Stimulated activated naive CD8-positive, alpha-beta T cell treated with anti-CD3 and anti-CD28 coated beads, Interleukin-15, Interleukin-2, amounts not matched to agents 100 U/mL and 50 U/mL, for 24 hours (primary cell): ENCODE measurements around the gene TMEM63A.
A peak's percentile ranks its signal among the peaks of the same experiment; 100 is the strongest.
"Not testable (repeated sequence)": the region's sequence is repeated elsewhere in the genome, so short reads cannot be mapped to it uniquely, and the experiment has no call there.

ENCODE experiments used
- ATAC-seq: fragments of 150-1000 bp; cut with Tn5 transposase; one replicate; pipeline ENCODE4 v1.10.0; 2021
- DNase-seq: peaks from one replicate; pipeline ENCODE4 v3.0.0; 2021

TMEM63A gene

DNA sequence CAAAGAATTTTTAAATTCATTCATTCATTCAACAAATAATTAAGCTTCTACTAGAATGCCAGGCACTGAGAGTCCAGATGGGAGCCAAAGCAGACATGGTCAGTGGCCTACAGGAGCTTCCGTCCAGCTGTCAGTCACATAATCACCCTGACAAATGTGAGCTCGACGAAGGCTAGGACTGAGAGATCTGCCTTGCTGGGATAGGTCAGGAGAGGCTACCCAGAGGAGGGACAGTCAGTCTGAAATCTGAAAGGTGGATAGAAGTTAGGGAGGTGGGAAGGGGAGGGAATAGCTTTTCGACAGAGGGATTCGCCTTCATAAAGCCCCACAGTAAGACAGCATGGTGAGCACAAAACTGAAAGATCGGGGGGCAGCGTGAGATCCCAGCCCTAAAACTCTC lies 64.0 kb downstream of the TMEM63A start:
- ATAC-seq (no peak), DNase-seq (no peak)

DNA sequence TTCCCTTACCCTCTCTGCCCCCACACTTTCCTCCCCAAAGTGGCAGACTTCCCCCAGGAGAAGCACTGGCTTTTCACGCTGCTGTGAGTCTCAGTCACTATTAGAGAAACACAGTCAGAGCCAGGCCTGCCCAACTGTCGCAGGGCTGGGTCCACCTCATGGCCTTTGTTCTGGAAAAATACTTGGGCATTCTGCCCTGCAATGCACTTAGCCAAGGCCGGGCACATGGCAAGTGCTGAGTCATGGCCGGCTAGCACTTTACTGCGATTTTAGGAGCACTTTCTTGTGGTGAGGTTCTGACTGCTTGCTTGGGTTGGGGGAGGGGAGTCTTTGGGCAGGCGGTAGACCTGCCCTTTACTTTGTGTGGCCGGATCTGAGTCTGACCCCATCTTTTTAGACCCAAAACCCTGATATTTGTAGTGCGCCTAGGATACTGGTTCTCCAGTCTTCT lies 64.5 kb downstream of the TMEM63A start:
- DNase-seq (no peak), ATAC-seq (peak; percentile 19)

DNA sequence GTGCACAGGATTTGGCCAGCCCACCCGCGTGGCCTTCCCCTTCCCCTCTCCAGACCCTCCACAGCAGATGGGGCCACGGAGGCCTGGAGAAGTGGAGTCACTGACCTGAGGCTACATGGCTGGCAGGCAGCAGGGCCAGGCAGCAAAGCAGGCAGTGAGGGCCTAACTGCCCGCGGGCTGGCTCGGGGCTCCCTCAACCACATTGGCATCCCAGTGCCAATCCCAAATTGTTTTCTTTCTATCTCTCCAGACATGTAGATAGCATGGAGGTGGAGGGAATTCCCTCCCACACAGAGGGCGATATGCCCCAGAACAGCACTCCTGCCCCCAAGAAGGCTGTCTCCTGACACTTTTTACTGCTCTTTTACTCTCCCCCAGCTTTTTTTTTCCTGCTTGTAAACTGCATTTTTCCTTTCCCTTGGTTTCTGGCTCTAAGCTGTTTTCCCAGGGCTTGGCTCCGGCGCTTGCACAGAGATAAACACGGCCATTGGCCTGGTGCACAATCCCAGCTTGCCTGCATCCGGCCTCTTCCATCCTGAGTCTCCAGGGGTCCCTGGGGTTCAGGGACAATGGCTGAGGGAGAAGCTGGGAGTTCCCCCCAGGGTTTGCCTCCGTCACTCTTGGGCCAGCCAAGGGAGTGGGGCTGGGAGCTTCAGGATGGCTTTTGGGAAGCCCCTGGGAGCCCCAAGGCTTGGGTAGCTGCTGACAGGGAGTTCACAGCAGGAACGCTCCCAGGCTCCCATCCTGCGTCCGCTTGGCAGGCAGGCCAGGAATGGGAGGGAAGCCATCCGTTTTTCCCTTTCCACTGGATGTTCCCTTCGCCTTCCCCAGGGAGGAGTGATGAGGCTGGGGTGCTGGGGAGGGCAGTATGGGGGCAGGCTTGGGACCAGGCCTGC lies 65.3 kb downstream of the TMEM63A start:
- DNase-seq (no peak), ATAC-seq (no peak)

DNA sequence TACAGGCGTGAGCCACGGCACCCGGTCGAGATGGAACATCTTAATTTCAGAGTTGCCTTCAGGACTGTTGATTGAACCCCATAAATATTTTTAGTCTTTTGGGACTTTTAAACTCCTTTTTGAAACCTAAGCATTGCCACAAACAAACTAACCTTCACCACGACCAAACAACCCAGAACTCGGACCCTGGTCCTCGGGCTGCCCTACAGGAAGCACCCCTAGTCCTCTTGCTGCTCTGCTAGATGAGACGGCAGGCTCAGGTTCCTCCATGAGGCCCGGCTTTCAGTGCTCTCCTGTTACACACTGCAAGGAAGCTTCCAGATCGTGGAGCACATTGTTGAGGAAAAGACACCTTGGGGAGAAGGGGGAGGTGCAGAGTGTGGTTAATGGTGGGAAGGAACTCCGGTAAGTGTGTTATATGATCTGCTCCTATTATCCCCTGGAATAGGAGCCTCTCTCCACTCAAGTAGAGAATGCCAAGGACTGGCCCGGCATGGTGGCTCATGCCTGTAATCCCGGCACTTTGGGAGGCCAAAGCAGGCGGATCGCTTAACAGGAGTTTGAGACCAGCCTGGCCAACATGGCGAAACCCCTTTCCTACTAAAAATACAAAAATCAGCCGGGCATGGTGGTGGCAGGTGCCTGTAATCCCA lies 66.5 kb downstream of the TMEM63A start:
- ATAC-seq (no peak), DNase-seq (no peak)

- not testable (repeated sequence) for DNase-seq
Measured at GRCh38 chr1:225815090-225815489, 67.1 kb downstream of the TMEM63A start.

DNA sequence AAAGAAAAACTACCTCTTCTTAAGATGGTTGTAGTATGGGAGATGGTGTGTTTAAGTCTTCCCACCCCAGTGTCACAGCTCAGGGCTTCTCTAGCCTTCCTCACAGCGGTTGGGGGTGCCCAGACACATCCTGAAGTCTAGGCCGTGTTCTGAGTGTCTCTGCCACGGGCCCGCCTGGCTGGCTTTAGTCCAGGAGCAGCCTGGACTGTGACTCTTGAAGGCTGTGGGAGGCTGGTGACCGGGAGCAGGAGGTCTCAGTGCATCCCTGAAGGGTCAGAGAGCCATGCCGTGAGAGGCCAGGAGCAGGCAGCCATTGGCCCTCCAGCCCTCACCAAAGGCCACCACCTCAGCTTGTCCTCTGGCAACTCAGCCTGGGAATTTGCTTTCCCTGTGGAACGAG lies 67.8 kb downstream of the TMEM63A start:
- DNase-seq: no peak
- no peak for ATAC-seq

More at GRCh38 chr1:225815090-225815489, 67.1 kb downstream of the TMEM63A start:
- not testable (repeated sequence) for ATAC-seq

DNA sequence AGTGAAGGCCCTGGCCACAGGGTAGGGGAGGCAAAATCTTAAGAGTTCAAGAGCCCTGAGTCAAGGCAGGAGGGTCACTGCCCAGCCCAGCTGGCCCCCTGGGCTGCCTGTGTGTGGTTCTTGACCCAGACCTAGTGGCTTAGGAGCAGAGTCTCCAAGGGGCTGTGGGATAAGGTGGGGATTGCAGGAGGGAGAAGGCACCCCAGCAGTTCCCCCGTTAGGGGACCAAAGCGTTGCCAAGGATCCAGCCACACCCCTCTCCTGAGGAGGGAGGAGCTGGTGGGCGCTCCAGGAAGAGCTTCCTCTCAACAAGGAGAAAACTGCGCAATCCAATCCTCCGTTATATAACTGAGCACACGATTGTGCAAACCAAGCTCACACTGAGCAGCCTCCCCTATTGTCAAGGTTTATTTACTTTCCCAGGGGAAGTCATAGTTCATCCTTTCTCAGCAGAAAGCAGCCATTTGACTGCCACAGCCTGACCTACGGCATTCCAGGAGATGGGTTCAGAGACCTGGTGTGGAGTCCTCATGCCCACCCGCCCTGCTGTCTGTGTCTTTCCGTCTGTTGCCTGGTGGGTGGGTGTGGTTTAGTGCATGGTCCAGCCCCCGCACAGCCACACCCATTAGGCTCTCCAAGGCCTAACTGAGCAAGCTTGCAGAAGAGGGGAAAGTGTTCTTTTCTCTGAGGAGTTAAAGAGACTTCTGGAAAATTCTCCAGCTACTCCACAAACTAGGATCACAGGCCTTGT lies 68.8 kb downstream of the TMEM63A start:
- no peak for DNase-seq
- ATAC-seq: no peak

DNA sequence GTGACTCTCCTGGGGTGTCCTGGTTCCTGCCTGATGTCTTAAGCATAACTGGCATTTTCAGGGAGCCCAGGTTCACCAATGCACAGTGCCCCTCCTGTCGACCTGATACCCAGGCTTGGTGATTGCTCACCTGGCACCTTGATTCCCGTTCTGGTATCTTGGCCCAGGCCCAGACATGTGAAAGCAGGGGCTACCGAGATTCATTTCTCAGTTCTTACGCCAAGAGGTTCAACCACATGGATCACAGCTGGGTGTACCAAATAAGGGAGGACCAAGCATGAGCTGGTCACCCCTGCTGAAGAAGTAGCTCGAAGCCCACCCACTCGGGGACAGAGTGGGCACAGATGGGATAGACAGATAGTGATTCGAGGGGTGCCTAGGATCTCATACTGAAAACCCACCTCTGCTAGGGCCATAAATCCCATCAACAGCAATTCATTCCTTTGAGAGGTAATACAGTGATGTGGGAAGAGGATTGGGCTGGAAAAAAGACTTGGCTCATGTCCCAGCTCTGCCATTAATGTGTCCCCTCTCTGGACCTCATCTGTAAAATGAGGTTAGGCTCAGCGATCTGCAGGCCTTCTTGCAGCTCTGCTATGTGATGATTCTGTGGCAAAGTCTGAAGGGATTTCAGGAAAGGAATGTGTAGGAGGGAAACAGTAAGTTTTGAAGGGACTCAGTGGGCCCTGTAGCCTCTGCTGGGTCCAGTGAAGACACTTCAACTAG lies 69.5 kb downstream of the TMEM63A start:
- ATAC-seq (no peak), DNase-seq (no peak)

GRCh38 chr1:225811622-225812487 lies 70.3 kb downstream of the TMEM63A start:
- DNase-seq: no peak

GRCh38 chr1:225810579-225811538 lies 71.3 kb downstream of the TMEM63A start:
- DNase-seq, ATAC-seq: not testable (repeated sequence)

More at GRCh38 chr1:225811622-225812487, 70.3 kb downstream of the TMEM63A start:
- ATAC-seq: no peak

DNA sequence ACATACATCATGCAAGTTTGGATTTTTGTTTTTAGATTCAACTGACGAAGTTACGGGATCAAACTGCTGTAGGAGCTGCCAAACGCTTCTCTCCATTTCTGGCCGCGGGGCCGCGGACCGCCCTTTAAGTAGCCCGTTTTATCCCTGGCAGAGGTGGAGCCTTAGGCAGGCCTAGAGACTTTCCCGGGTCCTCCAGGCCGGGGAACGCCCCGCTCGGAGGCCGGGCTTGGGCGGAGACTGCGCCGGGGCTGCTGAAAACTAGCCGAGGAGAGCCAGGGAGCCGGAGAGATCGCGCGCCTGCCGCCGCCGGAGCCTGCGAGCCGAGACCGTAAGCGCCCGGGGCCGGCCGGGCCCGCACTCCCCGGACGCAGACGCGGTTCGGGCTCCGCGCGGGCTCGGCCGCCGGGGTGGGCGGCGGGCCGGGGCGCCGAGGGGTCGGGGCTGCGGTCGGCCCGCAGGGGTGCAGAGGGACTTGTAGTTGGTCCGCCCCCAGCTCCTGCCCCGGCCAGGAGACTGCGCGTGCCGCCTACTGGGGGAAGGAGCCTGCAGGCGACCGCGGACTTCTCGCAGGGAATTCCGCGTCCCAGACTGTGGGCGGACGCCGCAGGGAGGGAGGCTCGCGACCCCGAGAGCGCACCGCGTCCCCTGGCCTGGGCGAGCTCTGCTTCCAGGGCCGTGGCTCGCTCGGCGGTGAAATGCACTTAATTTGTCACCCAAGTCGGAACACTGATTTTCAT lies 72.2 kb downstream of the TMEM63A start, which contains the start of gene EPHX1:
TSS of gene EPHX1 (plus strand) at position 283 of the 737 bp plus-strand sequence. CDS start 18,606 bp downstream, outside the sequence.
- ATAC-seq: peak; percentile 98
- DNase-seq: peak; percentile 83

DNA sequence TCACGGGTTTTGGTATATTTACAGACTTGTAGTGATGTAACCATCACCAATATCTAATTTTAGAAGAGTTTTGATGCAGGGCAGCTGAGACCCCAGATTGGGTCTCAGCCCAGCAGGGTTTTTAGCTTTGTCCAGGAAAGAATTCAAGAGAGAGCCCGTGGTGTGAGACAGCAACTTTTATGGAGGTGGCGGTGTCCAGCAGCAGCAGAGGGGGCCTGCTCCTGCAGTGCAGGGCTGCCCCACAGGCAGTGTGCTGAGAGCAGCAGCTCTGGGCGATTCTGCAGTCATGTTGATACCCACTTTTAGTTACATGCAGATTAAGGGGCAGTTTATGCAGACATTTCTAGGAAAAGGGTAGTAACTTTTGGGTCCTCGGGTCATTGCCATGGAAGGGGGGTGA lies 74.0 kb downstream of the TMEM63A start:
- ATAC-seq (no peak), DNase-seq (no peak)

- ATAC-seq, DNase-seq: not testable (repeated sequence)
Measured at GRCh38 chr1:225806736-225807135, 75.4 kb downstream of the TMEM63A start.

DNA sequence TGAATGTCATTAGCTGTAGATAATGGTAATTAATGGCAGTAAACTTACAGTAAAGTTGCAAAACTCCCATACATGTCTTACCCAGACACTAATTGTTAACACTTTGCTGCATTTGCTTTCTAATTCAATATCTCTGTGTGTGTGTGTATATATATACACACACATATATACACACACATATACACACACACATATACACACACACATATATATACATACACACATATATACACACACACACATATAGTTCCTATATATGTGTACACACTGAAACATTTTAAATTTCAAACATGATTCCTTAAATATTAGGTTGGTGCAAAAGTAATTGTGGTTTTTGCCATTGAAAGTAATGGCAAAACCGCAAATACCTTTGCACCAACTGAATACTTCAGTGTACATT lies 75.9 kb downstream of the TMEM63A start:
- no peak for ATAC-seq
- no peak for DNase-seq

GRCh38 chr1:225801146-225801545 lies 81.0 kb downstream of the TMEM63A start:
- not testable (repeated sequence) for ATAC-seq, DNase-seq

- ATAC-seq, DNase-seq: not testable (repeated sequence)
Measured at GRCh38 chr1:225796097-225796496, 86.1 kb downstream of the TMEM63A start.
